Lower leg skin (tissue), 3 donors: ENCODE data around the gene POU2F3.

Source experiments
- CTCF ChIP-seq, 3 donors: fragments of 450-650 bp; IDR thresholded peaks; one replicate each; pipeline ENCODE4 v1.5.1; 2016; ENCODE audit warnings: antibody characterized with exemption in 3 of 3, mild to moderate bottlenecking in 3 of 3, moderate library complexity in 2 of 3
- POLR2A ChIP-seq, 2 donors: fragments of 450-650 bp; IDR thresholded peaks; one replicate each; pipeline ENCODE4 v1.6.1; 2016 to 2017; ENCODE audit warnings: antibody characterized with exemption in 2 of 2, mild to moderate bottlenecking in 1 of 2, moderate library complexity in 1 of 2

- no peak for TF ChIP-seq POLR2A (IDR thresholded peaks at IDR 0.05)
- no peak for TF ChIP-seq CTCF (IDR thresholded peaks at IDR 0.05)
Observed at GRCh38 chr11:120221115-120221752, 18.7 kb upstream of the POU2F3 start.
